ENCODE data around the gene MYL9.

MYL9 gene

DNA sequence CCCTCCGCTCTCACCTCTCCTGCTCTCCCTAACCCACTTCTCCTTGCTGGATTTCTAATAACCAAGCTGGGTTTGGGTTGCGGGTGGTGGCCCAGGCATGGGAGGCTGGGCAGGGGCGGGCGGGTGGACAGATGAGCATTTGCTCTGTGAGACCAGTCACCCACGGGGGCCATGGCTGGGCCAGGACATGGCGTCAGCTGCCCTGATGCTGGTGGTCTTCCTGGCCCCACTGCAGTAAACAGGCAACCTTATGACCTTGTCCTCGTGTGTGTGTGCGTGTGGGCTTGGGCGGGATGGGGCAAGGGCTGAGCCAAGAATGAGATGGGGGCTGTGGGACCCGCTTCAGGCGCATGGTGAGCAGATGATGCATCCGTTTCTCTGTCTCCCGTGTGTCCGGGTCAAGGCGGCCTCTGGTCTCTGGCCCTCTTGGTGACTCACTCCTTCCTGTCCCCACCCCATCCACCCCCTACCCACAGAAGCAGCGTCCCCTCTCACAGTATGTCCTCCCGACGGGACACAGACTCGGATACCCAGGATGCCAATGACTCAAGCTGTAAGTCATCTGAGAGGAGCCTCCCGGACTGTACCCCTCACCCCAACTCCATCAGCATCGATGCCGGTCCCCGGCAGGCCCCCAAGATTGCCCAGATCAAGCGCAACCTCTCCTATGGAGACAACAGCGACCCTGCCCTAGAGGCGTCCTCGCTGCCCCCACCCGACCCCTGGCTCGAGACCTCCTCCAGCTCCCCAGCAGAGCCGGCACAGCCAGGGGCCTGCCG, 41.4 kb upstream of the MYL9 start:
- Histone ChIP-seq H3K27ac (ENCODE audit: poor library complexity, severe bottlenecking) (no peak overlapping the region), H3K4me3 (ENCODE audit: severe bottlenecking) (no peak overlapping the region), H3K4me1 (ENCODE audit: insufficient read depth, poor library complexity, severe bottlenecking) (no peaks in the 10 kb centered on the region), H3K36me3 (ENCODE audit: low read depth) (peaks cover 93% of the 10 kb centered on the region), H3K27me3 (ENCODE audit: insufficient read depth, poor library complexity, severe bottlenecking) (no peaks in the 10 kb centered on the region), H3K9me3 (ENCODE audit: severe bottlenecking) (no peaks in the 10 kb centered on the region)
- no peak for TF ChIP-seq CTCF (IDR thresholded peaks at IDR 0.05; ENCODE audit: poor library complexity, severe bottlenecking)
- DNase-seq (ENCODE audit: low spot score) (peak; percentile 84), ATAC-seq (ENCODE audit: low read depth) (no peak; the same call in 2 of the 3 replicates)

DNA sequence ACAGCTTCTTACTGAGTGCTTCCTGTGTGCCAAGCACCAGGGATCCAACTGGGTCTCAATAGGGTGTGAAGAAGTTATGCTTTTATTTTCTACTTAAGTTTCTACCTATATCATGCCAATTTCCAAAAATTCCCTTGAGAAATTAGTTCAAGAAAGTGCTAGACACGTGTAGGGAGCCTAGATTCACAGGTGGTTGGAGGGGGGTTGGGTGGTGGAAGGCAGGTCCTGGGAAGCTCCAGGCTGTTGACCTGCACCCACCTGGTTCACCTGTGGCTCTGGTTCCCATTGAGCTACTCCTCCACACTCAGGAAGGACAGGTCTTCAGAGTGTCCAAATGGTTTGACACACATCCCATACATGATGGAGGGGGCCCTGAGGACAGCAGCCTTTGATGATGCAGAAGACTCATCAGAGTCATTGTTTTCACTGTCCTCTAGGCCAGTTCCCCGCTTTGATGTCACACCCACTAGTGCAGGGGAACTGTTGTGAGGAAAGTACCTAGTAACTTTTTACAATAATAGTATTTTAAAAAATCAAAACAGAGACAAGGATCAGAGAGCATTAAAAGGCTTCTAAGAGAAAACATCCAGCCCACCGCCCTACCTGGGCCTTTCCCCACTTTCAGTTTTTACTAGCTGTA, 39.8 kb upstream of the MYL9 start:
- H3K27me3 ChIP-seq (ENCODE audit: insufficient read depth, poor library complexity, severe bottlenecking), result no peaks in the 10 kb centered on the region
- no peak for TF ChIP-seq CTCF (IDR thresholded peaks at IDR 0.05; ENCODE audit: poor library complexity, severe bottlenecking)
- ATAC-seq (ENCODE audit: low read depth) (no peak), DNase-seq (ENCODE audit: low spot score) (no peak)
- no peaks in the 10 kb centered on the region for H3K4me1 ChIP-seq (ENCODE audit: insufficient read depth, poor library complexity, severe bottlenecking)
- no peaks in the 10 kb centered on the region for H3K9me3 ChIP-seq (ENCODE audit: severe bottlenecking)
- H3K36me3 ChIP-seq (ENCODE audit: low read depth), result peaks cover 93% of the 10 kb centered on the region
- H3K4me3 ChIP-seq (ENCODE audit: severe bottlenecking), result no peak overlapping the region
- H3K27ac ChIP-seq (ENCODE audit: poor library complexity, severe bottlenecking), result no peak overlapping the region

- Histone ChIP-seq H3K27me3 (ENCODE audit: insufficient read depth, poor library complexity, severe bottlenecking) (no peaks in the 10 kb centered on the region), H3K36me3 (ENCODE audit: low read depth) (peaks cover 98% of the 10 kb centered on the region), H3K9me3 (ENCODE audit: severe bottlenecking) (no peaks in the 10 kb centered on the region), H3K4me1 (ENCODE audit: insufficient read depth, poor library complexity, severe bottlenecking) (no peaks in the 10 kb centered on the region), H3K4me3 (ENCODE audit: severe bottlenecking) (no peak overlapping the region), H3K27ac (ENCODE audit: poor library complexity, severe bottlenecking) (no peak overlapping the region)
- ATAC-seq (ENCODE audit: low read depth), result no peak
- no peak for DNase-seq (ENCODE audit: low spot score)
- peak; percentile 19 for TF ChIP-seq CTCF (IDR thresholded peaks at IDR 0.05; ENCODE audit: poor library complexity, severe bottlenecking)
Observed at GRCh38 chr20:36504295-36504694, 37.0 kb upstream of the MYL9 start.

- ATAC-seq (ENCODE audit: low read depth) (peak; percentile 50; the same call in 2 of the 3 replicates), DNase-seq (ENCODE audit: low spot score) (no peak)
- no peak overlapping the region for H3K27ac ChIP-seq (ENCODE audit: poor library complexity, severe bottlenecking)
- no peaks in the 10 kb centered on the region for H3K4me1 ChIP-seq (ENCODE audit: insufficient read depth, poor library complexity, severe bottlenecking)
- no peaks in the 10 kb centered on the region for H3K9me3 ChIP-seq (ENCODE audit: severe bottlenecking)
- no peak overlapping the region for H3K4me3 ChIP-seq (ENCODE audit: severe bottlenecking)
- TF ChIP-seq CTCF (IDR thresholded peaks at IDR 0.05; ENCODE audit: poor library complexity, severe bottlenecking), result peak; percentile 74
- H3K27me3 ChIP-seq (ENCODE audit: insufficient read depth, poor library complexity, severe bottlenecking), result no peaks in the 10 kb centered on the region
- peaks cover 98% of the 10 kb centered on the region for H3K36me3 ChIP-seq (ENCODE audit: low read depth)
Observed at GRCh38 chr20:36506253-36506652, 35.1 kb upstream of the MYL9 start.

- no peak for DNase-seq (ENCODE audit: low spot score)
- TF ChIP-seq CTCF (IDR thresholded peaks at IDR 0.05; ENCODE audit: poor library complexity, severe bottlenecking), result no peak
- ATAC-seq (ENCODE audit: low read depth), result peak; percentile 73
- Histone ChIP-seq H3K27ac (ENCODE audit: poor library complexity, severe bottlenecking) (no peak overlapping the region), H3K27me3 (ENCODE audit: insufficient read depth, poor library complexity, severe bottlenecking) (no peaks in the 10 kb centered on the region), H3K4me3 (ENCODE audit: severe bottlenecking) (no peak overlapping the region), H3K9me3 (ENCODE audit: severe bottlenecking) (no peaks in the 10 kb centered on the region), H3K36me3 (ENCODE audit: low read depth) (peaks cover 94% of the 10 kb centered on the region), H3K4me1 (ENCODE audit: insufficient read depth, poor library complexity, severe bottlenecking) (no peaks in the 10 kb centered on the region)
Observed at GRCh38 chr20:36507746-36508145, 33.6 kb upstream of the MYL9 start.

Data from RWPE2 (cell line).